ENCODE results near the gene PPIE.

Gene PPIE

GRCh38 chr1:39757501-39757900 is 18.8 kb downstream of the PPIE start:
- no peak for DNase-seq (ENCODE audit: low read depth)
- no peak overlapping the region for H3K4me3 ChIP-seq (ENCODE audit: low read length)
- TF ChIP-seq, protein P1, sequence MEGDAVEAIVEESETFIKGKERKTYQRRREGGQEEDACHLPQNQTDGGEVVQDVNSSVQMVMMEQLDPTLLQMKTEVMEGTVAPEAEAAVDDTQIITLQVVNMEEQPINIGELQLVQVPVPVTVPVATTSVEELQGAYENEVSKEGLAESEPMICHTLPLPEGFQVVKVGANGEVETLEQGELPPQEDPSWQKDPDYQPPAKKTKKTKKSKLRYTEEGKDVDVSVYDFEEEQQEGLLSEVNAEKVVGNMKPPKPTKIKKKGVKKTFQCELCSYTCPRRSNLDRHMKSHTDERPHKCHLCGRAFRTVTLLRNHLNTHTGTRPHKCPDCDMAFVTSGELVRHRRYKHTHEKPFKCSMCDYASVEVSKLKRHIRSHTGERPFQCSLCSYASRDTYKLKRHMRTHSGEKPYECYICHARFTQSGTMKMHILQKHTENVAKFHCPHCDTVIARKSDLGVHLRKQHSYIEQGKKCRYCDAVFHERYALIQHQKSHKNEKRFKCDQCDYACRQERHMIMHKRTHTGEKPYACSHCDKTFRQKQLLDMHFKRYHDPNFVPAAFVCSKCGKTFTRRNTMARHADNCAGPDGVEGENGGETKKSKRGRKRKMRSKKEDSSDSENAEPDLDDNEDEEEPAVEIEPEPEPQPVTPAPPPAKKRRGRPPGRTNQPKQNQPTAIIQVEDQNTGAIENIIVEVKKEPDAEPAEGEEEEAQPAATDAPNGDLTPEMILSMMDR (conservative IDR thresholded peaks at IDR 0.05; ENCODE audit: low read depth, low read length) = no peak

GRCh38 chr1:39758556-39759435 is 20.1 kb downstream of the PPIE start:
- H3K4me3 ChIP-seq (ENCODE audit: low read length) = no peak overlapping the region
- TF ChIP-seq, protein P1 (conservative IDR thresholded peaks at IDR 0.05; ENCODE audit: low read depth, low read length) = no peak
- no peak for DNase-seq (ENCODE audit: low read depth)

- DNase-seq (ENCODE audit: low read depth) = no peak
- H3K4me3 ChIP-seq (ENCODE audit: low read length) = no peak overlapping the region
- TF ChIP-seq, protein P1 (conservative IDR thresholded peaks at IDR 0.05; ENCODE audit: low read depth, low read length) = no peak
These were observed 20.7 kb downstream of the PPIE start for GRCh38 chr1:39759436-39759726.

DNA sequence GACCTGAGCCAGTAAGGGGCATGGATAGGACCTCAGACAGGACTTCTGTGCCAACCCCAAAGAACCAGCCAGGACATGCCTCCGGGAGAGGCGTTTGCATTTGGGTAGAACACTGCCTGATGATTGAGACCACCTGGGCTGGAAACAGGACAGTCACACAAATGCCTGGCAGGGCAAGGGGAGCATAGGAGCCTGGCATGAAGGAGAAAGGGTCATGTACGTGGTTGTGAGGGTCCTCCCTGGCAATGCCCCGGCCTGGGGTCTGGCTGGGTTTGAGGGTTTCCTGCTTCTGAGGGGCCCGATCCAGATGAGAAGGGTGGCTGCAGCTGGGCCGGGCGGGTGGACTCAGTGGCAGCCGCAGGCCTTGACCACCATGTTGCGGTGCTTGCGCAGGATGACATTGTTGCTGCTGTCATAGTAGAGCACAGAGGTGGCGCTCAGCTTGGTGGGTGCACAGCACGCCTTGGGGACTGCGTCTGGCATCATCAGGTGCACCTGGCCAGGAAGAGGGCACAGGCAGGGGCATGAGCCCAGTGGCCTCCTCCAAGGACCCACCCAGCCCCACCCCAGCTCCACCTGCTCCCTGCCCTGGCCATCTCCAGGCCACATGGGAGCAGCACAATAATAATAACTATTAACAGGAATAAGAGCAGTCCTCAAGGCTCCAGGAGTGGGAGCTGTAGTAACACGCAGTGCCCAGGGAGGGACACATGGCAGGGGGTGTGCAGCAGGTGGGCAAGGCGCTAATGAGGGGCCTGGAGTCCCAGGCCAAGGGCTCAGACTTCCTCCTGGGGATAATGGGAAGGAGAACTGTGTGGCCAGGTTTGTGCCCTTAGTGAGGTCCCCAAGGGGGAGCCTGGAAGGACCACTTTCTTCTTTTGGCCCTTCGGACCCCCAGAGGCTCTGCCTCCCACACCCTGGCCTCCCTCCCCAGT is 21.7 kb downstream of the PPIE start:
- TF ChIP-seq, protein P1 (conservative IDR thresholded peaks at IDR 0.05; ENCODE audit: low read depth, low read length) = no peak
- DNase-seq (ENCODE audit: low read depth) = no peak
- H3K4me3 ChIP-seq (ENCODE audit: low read length) = no peak overlapping the region

GRCh38 chr1:39761016-39761415 is 22.3 kb downstream of the PPIE start:
- H3K4me3 ChIP-seq (ENCODE audit: low read length) = no peak overlapping the region
- DNase-seq (ENCODE audit: low read depth) = no peak
- TF ChIP-seq, protein P1 (conservative IDR thresholded peaks at IDR 0.05; ENCODE audit: low read depth, low read length) = no peak

DNA sequence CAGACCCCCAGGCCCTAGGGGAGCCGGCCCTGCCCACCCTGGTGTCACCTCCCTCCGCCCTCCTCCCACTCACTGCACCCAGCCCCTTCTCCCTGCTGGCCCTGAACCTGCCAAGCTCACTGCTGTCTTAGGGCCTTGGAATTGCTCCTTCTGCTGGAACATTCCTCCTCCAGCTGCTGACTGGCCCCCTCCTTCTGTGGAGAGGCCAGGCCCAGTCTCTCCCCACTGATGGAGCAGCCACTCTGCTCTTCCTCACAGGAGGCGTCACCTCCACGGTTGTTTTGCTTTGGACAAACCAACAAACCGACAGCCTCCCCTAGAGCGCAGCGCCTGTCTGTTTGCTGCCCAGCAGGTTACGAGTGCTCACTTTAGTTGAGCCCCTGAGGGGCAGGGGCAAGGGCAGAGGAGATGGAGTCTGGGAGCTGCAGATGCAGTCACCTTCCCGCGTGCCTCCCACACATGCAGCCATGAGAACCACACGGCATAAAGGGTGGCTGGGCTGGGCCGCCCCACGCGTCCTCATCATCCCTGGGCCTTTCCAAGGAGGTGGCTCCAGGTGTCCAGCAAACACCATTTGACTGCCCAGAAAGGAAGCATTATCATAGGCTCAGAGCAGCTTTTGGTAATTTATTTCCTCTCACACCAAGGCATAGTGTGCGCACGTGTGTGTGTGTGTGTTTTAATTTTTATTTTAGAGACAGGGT is 23.0 kb downstream of the PPIE start:
- TF ChIP-seq, protein P1 (conservative IDR thresholded peaks at IDR 0.05; ENCODE audit: low read depth, low read length) = no peak
- H3K4me3 ChIP-seq (ENCODE audit: low read length) = no peak overlapping the region
- DNase-seq (ENCODE audit: low read depth) = no peak
